COLO829 (cell line): Measurements from ENCODE around the gene C6orf89.
A peak's percentile ranks its signal among the peaks of the same experiment; 100 is the strongest.
"Not testable (repeated sequence)": the region's sequence is repeated elsewhere in the genome, so short reads cannot be mapped to it uniquely, and the experiment has no call there.

ENCODE experiments used
- DNase-seq: peaks from one replicate; pipeline ENCODE4 v3.0.0; 2012; ENCODE audit warnings: low spot score

The C6orf89 gene

DNA sequence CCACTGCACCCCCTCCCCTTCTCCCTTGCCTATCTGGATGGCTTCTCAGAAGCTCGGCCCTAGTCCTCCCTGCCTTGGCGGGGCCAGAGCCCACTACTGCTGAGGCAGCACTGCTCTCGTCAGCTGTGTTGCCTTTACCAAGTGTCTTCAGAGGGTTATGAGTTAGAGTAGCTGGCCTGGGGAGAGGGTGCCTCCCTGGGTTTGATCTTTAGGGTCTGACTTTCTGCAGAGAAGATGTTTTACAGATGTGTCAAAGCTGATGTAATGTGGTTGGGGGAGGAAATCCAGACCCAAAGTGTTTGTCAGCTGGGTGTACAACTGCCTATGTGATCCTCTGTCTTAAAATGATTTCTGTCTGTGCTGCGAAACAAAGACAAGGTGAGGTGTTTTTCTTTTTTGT lies 38.4 kb downstream of the C6orf89 start:
- DNase-seq = no peak

DNA sequence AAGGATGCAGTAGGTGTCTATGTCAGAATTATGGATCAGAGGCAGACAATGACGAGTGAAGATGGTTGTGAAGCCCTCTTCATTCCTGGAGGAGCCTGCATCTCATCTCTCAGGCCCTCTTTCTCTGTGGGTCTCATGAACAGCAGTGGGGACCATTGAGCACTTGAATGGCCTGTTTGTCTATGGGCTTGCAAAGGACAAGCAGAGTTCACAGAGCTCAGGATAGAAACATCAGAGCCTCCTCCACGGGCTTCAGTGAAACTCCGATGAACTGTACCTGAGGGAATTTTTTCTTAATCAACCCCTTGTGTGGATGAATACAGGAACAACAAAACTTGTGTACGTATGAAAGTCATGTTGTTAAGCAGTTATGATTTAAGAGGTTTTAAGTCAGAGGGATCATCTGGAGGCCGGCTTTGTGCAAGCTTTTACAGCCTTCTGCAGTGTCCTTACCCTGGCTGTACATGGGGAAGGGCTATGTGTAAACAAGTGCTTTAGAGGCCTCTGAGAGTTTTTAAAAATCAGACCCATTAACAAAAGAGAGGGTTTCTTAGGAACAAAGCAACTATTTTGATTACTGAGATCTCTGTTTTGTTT lies 39.1 kb downstream of the C6orf89 start:
- DNase-seq = no peak

- no peak for DNase-seq
Observed at GRCh38 chr6:36925809-36926208, 40.1 kb downstream of the C6orf89 start.

GRCh38 chr6:36926708-36927513 lies 41.2 kb downstream of the C6orf89 start:
- DNase-seq = no peak

GRCh38 chr6:36927691-36928546 lies 42.2 kb downstream of the C6orf89 start:
- DNase-seq = no peak

DNA sequence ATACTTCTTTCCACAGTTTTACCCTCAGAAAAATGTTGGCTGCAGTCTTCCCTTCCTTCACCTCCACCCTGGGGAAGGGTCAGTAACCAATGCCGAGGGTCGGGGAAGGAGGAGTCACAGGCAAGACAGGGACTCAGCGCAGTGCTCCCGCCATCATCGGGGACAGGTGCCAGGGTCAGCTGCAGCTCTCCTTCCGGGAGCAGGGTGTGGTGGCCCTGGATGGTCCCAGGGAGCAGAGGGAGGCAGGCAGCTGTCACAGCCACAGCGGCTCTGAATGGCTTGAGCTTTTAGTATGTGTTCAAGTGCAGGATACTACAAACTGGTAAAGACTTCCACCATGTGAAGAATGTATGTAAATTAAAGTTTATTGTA lies 42.8 kb downstream of the C6orf89 start:
- DNase-seq = no peak

DNA sequence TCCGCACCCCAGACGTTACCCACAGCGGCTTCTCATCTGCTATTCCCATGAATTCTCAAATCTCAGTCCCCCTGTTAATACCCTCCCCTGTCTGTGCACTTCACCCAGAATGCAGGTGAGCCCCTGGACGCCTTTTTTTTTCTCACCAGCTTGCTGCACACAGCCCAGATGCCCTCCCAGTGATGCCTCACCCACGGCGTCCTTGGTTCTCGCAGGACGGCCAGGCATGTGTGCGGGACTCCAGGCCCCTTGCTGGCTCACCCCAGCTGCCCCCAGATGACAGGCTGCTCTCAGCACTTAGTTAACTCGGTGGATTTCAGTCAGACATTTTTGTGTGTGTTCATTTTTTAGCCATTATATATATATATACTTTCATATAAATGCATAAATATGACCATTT lies 43.4 kb downstream of the C6orf89 start:
- DNase-seq = no peak

DNA sequence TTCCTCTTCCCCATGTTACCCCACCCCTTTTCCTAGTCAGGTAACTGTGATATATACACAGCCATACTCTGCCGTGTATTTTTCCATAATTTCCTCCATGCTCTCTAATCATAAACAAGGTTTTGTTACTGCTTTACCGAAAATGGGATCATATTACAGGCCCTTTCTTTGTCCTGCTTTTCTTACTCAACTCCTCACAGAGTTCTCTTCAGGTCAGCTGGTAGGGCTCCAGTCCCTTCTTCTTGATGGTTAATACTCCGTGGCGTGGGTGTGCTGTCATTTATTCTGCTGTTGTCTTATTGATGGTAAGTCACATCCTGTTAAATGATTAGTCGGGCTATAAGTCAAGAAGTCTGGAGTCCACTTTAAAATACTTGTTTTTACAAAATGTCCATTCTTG lies 43.9 kb downstream of the C6orf89 start:
- peak; percentile 88 for DNase-seq

- no peak for DNase-seq
Observed at GRCh38 chr6:36930483-36930882, 44.7 kb downstream of the C6orf89 start.

- DNase-seq = no peak
Observed at GRCh38 chr6:36933102-36933501, 47.4 kb downstream of the C6orf89 start.

DNA sequence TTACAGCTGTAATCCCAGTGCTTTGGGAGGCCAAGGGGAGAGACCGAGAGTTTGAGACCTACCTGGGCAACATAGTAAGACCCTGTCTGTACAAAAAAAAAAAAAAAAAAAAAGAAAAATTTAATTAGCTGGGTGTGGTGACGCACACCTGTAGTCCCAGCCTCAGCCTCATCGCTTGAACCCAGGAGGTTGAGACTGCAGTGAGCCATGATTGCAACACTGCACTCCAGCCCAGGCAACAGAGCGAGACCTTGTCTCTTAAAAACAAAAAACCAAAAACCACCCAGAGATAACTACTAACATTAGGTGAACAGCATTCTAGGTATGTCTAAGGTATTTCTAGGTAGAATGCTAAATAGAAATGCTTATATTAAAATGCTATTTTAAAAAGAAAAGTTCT lies 47.8 kb downstream of the C6orf89 start:
- DNase-seq = no peak

DNA sequence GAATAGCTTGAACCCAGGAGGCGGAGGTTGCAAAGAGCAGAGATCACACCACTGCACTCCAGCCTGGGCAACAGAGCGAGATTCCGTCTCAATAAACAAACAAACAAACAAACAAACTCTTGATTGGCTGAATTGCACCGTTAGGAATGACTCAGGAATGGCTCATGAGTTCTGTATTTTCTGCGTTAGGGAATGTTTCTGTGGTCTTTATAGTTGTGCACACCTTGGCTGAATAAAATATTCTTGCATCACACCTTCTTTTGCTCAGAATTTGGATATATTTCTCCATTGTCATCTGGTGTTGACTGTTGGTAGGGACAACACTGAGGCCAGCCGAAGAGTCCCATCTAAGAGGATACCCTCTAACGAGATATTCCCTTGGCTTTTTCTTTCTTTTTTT lies 49.1 kb downstream of the C6orf89 start:
- DNase-seq = no peak

GRCh38 chr6:36936824-36937223 lies 51.1 kb downstream of the C6orf89 start:
- DNase-seq = no peak

GRCh38 chr6:36937896-36938295 lies 52.1 kb downstream of the C6orf89 start:
- DNase-seq = no peak

GRCh38 chr6:36938536-36938935 lies 52.8 kb downstream of the C6orf89 start:
- no peak for DNase-seq

GRCh38 chr6:36939005-36939404 lies 53.3 kb downstream of the C6orf89 start:
- not testable (repeated sequence) for DNase-seq

- no peak for DNase-seq
Observed at GRCh38 chr6:36940027-36940426, 54.3 kb downstream of the C6orf89 start.

GRCh38 chr6:36941561-36941960 lies 55.8 kb downstream of the C6orf89 start:
- not testable (repeated sequence) for DNase-seq

- DNase-seq = not testable (repeated sequence)
Observed at GRCh38 chr6:36942329-36942728, 56.6 kb downstream of the C6orf89 start.

- DNase-seq = no peak
Observed at GRCh38 chr6:36944650-36945049, 58.9 kb downstream of the C6orf89 start.

GRCh38 chr6:36945301-36945700 lies 59.5 kb downstream of the C6orf89 start:
- DNase-seq = no peak

DNA sequence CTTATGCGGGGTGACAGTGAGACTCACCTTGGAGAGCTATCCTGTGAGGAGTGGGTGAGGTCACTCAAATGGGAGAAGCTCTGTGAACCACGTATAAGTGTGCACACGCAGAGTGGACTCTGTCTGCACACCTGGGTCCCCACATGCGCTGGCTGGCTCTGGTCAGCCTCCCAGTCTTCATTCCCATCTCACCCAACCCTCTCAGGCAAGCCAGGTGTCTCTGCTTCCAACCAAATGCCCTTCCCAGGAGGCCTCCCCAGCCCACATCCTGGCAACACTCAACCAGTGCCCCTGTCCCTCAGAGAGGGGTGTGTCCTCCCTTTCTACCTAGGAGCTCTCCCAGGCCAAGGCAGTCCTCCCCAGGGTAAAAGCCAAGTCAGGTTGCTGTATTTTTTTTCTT lies 60.8 kb downstream of the C6orf89 start:
- no peak for DNase-seq
